ENCODE results near the gene ANKS1A.

ANKS1A gene

DNA sequence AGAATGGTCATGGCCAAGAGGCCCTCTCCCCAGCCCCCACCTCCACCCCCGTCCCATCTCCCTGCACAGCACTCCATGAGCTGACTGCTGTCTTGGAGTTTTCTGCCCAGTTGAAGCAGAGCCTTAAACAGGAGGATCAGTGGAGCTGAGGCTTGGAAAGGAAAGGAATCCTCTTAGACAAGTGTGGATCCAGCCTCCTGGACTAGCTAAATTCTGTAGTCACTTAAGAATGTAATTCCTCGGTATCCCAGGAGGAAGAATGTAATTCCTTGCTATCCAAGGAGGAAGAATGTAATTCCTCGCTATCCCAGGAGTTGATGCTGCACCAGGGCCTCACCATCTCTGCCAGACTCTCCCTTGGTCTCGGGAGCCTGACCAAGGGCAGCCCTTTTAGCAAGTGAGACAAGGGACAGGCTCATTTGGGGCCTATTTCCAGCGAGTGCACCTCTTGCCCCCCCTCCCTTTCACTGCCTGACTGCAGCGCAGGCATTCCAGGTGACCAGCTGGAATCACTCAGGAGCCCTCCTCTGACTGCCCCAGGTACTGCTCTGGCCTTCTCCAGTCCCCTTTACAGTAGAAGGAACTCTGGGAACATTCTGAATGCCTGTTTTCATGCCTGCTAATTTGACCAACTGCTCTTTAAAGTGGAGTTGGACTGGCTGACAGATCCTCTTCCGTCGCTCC is 175.8 kb downstream of the ANKS1A start:
- DNase-seq (ENCODE audit: low read depth in 2 of 3, low spot score in 2 of 3) = no peak

DNA sequence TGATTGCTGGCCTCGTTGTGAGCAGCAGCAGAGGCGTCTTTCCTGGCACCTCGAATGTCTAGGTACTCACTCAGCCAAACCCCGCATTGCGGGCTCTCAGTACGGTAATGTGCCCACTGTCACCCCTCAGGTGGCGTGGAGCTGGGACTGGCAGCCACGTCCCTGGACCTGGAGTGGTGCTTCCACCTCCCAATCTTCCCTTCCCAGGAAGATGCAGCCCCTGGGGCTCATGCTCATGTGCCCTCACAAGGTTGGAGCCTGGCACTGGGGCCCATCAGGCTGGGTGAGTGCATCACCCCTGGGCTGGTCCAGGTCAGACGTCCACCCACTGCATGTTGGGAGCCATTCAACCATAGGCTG is 176.4 kb downstream of the ANKS1A start:
- no peak for DNase-seq (ENCODE audit: low read depth in 2 of 3, low spot score in 2 of 3)

DNA sequence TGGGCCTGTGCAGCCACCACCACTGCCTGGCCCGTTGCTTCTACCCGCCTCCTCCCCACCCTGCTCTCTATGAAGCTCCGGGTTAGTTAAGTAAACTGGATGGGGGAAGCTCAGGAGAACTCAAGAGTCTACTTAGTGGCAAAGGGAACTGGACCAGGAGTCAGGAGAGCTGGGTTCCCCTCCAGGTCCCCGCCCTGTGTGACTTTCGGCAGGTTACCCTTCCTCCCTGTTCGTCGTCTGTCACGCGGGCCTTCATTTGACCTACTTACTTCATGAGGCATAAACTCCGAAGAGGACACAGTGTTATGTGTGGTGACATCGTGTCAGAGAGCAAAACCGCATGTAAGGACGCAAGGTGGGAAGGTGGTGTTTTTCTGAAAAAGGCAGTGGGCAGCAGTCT is 176.8 kb downstream of the ANKS1A start:
- DNase-seq (ENCODE audit: low read depth in 2 of 3, low spot score in 2 of 3) = no peak

DNA sequence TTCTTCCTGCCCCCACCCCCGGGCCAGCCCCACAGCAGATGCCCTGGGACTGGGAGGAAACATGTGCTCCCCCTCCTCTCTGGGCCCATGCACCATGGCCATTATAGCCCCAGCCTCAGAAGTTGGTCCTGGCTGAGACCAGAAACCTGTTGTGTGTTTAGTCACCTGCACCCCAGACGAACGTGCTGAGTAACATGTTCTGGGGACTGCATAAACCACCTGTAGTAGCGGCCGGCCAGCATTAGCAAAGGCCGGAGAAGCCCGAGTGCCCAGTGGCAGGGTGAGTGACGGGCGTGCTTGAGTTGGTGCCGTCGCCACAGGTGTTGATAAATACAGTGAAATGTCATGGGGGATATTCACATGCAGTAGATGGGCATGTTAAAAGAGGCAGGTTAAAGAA is 178.2 kb downstream of the ANKS1A start:
- DNase-seq (ENCODE audit: low read depth in 2 of 3, low spot score in 2 of 3) = no peak

DNA sequence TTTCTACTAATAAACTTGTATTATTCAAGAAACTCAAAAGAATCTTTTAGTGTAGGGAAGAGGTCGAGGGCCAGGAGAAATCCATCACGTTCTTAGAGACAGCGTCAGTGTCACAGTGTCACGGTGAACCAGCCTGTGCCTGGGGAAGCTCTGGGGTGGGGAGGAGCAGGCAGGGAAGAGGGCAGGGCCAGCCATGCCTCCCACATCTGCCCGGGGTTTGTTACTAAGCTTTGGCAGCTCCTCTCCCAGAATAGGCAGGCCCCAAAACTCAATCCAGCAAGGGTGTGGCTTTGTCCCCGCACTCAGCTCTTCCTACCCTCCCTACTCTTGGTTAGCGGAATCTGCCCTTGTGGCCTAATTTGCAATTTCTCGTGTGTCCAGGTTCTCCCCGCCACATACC is 179.2 kb downstream of the ANKS1A start:
- DNase-seq (ENCODE audit: low read depth in 2 of 3, low spot score in 2 of 3) = no peak

DNA sequence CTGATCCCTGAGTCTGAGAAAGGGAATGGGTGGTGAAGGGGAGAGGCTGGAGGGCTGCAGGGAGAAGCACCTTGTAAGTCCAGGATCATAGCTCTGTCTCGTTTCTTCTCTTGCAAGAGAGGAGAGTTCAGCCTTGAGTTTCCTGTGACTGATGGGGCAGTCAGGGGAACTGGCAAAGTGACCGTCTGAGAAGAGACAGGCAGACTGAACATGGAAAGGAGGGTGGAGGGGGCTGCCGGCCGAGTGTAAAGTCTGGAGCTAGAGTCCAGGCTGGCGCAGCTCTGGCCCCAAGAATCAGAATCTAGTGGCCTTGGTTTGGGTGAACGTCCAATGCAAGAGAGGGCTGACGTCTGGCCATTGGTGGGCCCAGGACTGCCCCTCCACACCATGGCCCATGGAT is 179.6 kb downstream of the ANKS1A start:
- DNase-seq (ENCODE audit: low read depth in 2 of 3, low spot score in 2 of 3) = no peak

DNA sequence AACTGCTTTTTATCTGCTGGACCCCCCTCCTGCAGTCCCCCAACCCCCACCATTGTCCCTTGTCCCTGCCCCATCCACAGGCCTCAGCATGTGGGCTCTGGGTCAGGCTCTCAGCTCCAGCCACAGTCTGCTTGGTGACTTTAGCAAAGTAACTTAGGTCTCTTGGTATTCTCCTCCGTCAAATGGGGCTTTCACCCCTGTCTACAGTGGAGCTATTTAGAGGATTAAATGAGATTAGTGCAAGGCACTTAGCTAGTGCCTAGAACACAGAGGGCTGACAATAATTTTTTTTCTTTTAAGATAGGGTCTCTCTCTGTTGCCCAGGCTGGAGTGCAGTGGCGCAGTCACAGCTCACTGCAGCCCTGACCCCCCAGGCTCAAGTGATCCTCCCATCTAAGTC is 180.2 kb downstream of the ANKS1A start:
- DNase-seq (ENCODE audit: low read depth in 2 of 3, low spot score in 2 of 3) = no peak

DNA sequence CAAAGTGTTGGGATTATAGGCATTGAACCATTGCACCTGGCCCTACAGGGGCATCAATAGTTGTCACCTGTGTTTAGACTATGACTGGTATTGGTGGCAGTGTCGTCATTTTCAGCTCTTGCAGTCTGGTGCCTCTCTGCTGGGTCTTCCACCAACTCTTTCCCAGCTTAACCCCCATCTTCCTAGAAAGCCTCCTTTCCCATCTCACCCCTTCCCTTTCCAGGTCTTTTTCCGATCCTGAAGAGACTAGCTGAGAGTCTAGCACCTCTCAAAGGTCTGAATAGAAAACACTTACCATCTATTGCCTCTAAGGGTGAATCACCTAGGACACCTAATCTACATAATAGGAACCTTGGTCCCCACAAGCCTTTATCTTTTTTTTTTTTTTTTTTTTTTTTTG is 181.1 kb downstream of the ANKS1A start:
- DNase-seq (ENCODE audit: low read depth in 2 of 3, low spot score in 2 of 3) = no peak

DNA sequence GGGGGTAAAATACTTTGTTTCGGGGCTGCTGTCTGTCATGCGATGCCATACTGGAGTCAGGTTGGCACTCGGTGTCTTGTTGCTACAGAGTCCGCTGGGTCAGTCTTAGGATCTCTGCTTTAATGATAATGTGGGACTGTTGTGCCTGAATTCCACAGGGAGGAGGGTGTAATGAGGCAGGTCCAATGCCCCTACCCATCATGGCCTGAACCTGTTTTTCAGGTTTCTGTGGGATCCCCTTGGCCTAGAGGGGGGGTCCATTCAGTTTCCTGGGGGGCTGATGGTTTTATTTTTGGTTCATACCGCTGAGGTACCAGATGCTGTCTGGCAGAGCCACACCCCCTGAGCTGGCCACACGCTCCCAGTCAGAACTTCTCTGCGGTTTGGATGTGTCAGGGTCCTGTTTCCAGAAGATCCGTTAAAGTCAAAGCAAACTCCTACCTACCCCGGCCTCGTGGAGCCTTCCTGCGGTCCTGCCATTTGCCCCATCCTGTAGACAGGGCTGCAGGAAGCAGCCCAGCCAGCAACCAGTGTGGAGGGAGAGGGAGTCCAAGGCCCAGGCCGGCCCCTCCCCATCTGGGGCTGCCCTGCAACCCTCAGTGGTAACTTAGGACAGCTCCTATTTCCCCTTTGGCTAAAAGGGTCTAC is 182.4 kb downstream of the ANKS1A start:
- DNase-seq (ENCODE audit: low read depth in 2 of 3, low spot score in 2 of 3) = no peak

DNA sequence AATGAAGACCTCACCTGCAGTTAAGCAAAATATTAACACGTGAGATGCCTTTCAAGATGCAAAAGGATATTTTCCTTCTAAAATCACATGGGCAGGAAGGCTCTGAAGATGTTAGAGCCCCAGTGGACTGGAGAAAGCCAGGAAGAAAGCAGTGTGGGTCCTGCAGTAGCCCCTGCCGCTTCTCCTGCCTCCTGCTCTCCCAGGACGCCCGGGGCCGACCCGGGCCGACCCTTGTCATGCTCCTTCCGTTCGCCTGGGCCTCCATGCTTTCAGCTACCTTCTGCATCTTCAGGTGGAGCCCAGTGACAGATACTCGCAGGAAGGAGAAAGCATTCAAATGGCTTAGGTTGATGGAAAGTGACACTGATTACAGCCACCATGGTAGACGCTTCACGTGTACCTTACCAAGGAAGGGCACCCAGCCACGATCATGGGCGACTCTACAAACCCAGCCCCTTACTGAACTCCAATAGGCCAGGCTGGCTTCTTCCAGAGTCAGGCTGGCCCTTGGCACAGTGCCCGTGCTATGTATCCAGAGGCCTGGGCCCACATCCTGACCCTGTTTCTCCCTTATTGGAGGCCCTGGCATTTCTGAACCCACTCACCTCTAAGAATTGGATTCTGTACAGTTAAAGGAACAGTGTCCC is 183.1 kb downstream of the ANKS1A start:
- DNase-seq (ENCODE audit: low read depth in 2 of 3, low spot score in 2 of 3) = no peak

DNA sequence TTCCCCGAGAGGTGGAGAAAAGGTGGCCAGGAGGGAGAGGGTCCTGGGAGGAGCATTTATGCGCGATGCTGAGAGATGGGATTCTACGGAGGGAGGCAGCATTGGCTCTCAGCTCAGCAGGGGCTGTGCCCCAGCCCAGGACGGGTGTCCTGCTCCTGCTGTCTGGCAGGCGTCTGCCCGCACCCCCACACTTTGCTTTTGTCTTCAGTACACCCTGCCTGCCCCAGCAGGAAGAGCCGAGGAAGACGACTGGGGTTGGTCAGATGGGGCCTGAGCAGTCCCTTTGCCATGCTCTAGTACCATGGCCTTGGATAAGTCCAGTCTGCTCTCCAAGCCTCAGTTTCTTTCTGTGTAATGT is 183.6 kb downstream of the ANKS1A start:
- DNase-seq (ENCODE audit: low read depth in 2 of 3, low spot score in 2 of 3) = no peak

DNA sequence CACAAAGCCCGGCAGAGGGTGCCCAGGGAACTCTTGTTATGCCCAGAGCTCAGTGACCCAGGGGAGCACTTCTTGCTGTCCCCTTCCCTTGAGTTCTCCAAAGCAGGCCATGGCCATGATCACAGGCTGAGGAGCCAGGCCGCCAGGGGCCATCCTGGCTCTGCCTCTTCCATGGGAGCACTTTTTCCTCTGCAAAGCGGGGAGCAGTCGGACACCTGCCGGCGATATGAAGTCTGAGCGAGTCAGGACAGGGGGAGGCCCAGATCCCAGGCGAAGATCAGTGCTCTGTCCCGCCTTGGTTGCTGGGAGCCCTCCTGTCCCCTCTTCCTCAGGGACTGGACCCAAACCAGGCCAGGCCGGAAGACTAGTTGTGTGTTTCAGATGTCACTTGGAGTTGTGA is 184.2 kb downstream of the ANKS1A start:
- DNase-seq (ENCODE audit: low read depth in 2 of 3, low spot score in 2 of 3) = no peak

DNA sequence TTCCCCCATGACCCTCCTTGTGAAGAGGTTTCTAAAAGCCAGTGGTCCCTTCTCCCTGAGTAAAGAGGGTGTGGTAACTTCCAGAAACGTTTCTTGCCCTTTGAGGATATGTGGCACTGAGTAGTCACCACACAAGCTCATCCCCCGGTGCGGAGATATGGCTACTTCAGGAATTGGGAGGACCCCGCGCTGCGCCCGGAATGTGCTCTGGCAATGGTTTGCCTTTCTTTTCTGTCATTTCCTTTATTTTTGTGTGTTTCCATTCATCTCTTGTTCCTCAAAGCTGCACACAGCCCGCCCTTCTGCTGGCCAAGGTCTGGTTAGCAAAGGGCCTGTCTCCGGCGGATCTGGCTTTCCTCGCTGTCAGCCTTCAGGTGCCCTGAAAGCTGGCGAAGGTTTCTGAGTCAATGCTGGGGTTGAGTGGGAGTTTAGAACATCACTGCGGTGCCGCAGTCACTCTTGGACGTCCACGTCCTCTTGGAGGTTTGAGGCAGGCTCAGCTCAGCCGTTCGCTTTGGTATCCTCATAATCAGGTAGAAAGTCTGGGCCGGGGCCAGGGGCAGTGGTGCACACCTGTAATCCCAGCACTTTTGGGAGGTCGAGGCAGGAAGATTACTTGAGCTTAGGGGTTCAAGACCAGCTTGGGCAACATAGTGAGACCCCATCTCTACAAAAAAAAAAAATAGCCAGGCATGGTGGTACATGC is 184.9 kb downstream of the ANKS1A start:
- no peak for DNase-seq (ENCODE audit: low read depth in 2 of 3, low spot score in 2 of 3)

DNA sequence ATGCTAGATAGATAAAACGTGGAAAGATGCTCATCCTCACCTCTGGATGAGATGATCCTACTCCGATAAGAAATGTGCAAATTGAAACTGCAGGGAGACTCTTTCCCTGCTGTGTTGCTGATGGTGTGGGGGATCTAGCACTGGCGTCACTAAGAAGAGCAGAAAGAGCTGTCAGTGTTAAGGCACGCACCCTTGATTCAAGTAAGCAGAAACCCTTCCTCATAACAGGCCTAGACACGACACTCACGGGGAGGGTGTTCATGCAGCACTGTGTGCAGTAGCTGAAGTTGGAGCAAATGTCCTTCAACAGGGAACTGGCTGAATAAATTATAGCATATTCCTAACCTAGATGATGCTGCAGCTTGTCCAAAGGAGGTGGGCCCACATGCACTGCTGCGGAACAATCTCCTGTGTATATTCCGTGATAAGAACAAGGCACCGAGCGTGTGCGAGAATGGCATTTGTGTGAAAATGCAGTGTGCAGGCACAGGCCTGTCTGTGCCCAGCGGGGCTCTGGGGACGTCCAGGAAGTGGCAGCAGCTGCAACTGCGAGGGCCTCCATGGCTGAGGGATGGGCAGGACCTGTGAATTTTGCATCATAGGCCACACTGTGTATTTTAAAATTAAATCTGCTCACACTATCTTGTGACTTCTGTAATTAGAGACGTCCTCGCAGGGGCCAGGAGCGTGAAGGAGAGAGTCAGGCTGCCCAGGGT is 188.1 kb downstream of the ANKS1A start:
- DNase-seq (ENCODE audit: low read depth in 2 of 3, low spot score in 2 of 3) = no peak

DNA sequence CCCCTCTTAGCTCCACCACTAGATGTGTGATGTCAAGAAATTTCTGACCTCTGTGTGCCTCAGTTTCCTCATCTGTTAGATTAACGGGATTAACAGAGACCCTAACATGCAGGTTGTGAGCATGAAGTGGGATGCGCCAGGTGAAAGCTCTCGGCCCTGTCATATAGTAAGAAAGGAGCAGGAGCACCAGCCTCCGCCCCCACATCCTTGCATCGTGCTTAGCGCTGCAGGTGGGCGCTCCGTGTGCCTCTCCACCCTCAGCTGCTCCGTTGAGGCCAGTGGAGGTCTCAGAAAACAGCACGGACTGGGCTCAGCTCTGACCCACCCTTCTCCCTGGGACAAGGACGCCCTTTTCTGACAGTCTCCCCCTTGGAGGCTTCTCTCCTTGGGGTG is 188.7 kb downstream of the ANKS1A start:
- DNase-seq (ENCODE audit: low read depth in 2 of 3, low spot score in 2 of 3) = no peak

DNA sequence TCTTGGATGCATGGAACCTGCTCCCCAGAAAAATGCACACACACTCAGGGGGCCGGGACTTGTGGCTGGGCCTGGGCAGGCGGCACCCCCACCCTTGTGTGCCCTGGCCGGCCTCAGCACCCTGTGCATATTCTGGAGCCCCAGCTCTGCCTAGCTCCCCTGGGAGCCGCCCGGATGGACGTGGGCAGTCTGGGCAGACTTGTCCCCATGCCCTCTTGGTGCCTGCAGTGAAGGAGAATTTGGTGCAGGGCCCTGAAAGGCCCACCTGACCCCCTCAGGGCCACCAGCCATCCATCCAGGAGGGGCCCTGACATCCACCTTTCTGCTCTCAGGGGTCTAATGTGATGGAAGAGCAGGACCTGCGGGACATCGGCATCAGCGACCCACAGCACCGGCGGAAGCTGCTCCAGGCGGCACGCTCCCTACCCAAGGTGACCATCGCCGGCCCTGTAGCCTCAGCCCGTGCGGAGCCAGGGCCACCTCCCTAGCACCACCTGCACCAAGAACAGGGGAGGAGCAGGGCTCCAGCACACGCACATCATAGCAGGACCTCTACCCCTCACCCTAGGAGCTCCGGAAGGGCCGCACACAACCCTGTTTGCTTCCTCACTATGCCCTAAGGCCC is 189.3 kb downstream of the ANKS1A start:
- no peak for DNase-seq (ENCODE audit: low read depth in 2 of 3, low spot score in 2 of 3)

DNA sequence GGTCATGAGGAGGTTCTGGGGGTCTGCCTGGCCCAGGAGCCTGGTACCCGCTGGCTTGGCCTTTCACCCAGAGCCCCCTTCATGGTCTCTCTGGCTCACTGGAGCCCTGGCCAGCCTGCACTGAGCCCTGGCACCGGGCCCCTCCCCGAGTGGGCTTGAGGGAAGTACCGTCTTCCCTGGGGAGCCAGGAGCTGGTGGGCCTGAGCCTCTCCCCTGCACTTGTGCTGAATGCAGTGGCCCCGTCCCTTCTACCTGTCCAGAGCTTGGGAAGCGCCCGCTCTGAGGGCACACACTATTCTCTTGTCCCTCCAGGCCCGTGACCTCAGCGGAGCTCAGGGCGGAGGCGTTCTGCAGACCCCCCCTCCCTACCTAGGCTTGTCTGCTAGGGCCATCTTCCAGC is 189.8 kb downstream of the ANKS1A start:
- no peak for DNase-seq (ENCODE audit: low read depth in 2 of 3, low spot score in 2 of 3)

DNA sequence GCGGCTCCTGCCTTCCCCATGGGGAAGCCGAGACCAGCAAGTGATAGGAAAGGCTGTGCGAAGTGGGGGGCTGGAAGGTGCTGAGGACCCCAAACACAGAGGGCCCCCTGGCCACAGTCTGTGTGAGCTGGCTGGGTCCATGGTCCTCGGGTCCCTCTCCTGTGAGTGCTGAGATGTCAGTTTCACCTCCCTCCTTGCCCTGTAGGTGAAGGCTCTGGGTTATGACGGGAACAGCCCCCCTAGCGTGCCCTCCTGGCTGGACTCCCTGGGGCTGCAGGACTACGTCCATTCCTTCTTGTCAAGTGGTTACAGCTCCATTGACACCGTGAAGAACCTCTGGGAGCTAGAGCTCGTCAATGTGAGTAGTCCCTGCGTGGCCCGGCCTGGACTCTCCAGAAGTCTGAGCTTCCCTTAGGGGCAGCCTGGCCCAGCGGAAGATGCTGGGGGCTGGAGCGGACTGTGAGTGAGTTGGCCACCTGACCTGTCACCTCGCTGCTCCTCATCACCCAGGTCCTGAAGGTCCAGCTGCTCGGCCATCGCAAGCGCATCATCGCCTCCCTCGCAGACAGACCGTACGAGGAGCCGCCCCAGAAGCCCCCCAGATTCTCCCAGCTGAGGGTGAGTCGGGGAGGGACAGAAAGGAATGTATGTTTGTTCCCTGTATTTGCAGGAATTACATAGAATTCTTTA is 190.4 kb downstream of the ANKS1A start:
- no peak for DNase-seq (ENCODE audit: low read depth in 2 of 3, low spot score in 2 of 3)

DNA sequence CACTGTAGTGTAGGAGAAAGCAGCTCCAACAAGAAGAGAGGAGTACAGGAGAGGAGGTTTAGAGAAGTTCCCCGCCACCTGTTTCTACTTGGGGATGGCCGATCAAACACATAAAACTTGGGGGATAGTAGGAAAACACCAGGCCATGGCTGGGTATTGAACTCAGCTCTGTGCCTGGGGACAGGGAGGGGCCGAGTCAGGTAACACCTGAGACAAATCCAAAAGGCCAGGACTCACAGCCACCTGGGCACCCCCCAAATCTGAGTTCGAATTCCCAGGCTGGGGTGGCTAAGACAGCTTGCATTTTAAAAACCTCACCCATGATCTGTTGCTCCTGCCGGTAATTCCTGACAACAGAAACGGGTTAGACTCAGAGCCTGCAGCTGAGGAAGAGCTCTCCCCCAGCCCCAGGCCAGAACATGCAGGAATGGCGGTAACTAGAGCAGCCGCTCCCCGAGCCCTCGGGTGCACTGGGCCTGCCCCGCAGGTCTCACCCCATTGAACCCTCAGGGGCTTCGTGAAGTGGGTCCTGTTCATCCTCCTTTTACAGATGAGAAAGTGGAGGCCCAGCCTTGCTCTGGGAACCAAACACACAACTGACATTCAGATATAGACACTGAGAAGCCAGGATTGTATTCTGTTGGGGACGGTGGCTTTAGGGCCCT is 191.1 kb downstream of the ANKS1A start:
- no peak for DNase-seq (ENCODE audit: low read depth in 2 of 3, low spot score in 2 of 3)

DNA sequence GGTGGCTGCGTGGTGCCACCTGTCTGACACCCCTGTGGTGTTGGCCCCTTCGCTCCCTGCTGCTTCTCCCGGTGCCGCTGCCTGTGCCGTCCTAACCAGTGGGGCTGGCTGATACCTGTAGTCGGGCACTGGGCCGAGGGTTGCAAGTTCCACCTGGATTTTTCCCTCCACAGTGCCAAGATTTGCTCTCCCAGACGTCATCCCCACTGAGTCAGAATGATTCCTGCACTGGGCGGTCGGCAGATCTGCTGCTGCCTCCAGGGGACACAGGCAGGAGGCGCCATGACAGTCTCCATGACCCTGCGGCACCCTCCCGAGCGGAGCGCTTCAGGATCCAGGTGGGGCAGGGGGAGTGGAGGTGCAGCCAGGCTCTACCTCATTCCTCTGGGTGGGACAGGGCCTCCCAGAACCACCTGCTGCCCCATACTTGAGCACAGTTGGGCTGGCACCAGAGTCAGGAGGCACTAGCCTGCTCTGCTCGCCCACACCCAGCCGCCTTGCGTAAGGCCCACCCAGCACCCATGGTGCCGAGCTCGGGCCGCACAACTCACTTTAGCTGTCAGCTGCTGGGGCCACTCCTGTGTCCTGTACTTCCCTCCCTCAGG is 191.9 kb downstream of the ANKS1A start:
- no peak for DNase-seq (ENCODE audit: low read depth in 2 of 3, low spot score in 2 of 3)
